Thymus (tissue), 11 donors: Measurements from ENCODE around the gene SETX. TPM values are rescaled to one million over a fixed set of nuclear protein-coding genes. Genes with fewer than 3 reads are reported as not detected.

ENCODE experiments used
- DNase-seq, 9 donors: peaks; one replicate each; pipeline ENCODE4 v3.0.0-alpha.2; 2013; ENCODE audit warnings: low spot score in 9 of 9, low read depth in 6 of 9, missing footprints in 1 of 9
- H3K27ac ChIP-seq, 2 donors: one replicate each; pipeline ENCODE4 v1.5.1; 2013; ENCODE audit warnings: control low read depth in 1 of 2, low read depth in 1 of 2, low read length in 1 of 2, mild to moderate bottlenecking in 1 of 2, moderate library complexity in 1 of 2
- H3K27me3 ChIP-seq, 2 donors: one replicate each; pipeline ENCODE4 v1.5.1; 2013; ENCODE audit warnings: low read length in 1 of 2; ENCODE audit not compliant: control insufficient read depth in 2 of 2, insufficient read depth in 1 of 2
- H3K36me3 ChIP-seq, 2 donors: one replicate each; pipeline ENCODE4 v1.5.1; 2013; ENCODE audit warnings: low read length in 1 of 2, mild to moderate bottlenecking in 1 of 2, moderate library complexity in 1 of 2; ENCODE audit not compliant: control insufficient read depth in 2 of 2, insufficient read depth in 2 of 2
- H3K4me1 ChIP-seq, 2 donors: one replicate each; pipeline ENCODE4 v1.5.1; 2013; ENCODE audit warnings: low read length in 2 of 2; ENCODE audit not compliant: control insufficient read depth in 2 of 2, insufficient read depth in 2 of 2
- H3K4me3 ChIP-seq, 2 donors: one replicate each; pipeline ENCODE4 v1.5.1; 2013; ENCODE audit warnings: low read length in 2 of 2, control low read depth in 1 of 2, mild to moderate bottlenecking in 1 of 2
- H3K9me3 ChIP-seq, 2 donors: one replicate each; pipeline ENCODE4 v1.5.1; 2013; ENCODE audit warnings: low read length in 1 of 2, mild to moderate bottlenecking in 1 of 2; ENCODE audit not compliant: control insufficient read depth in 2 of 2, insufficient read depth in 1 of 2
- WGBS: extraction: QIAGEN DNeasy Blood & Tissue Kit; methylation state at CpG from one replicate; pipeline ENCODE4 v1.1.7; 2013; 5-methylcytosine and 5-hydroxymethylcytosine counted together
- polyA plus RNA-seq: library from polyadenylated mRNA; stranded (reverse); fragments of 200-250 nt; gene quantifications from one replicate; pipeline ENCODE4 v1.2.3, GENCODE V29; 2013
- total RNA-seq: library from RNA; stranded (reverse); fragments of 120-200 nt; gene quantifications from one replicate; pipeline ENCODE4 v1.2.4, GENCODE V29; 2013
- donor health status: healthy.

The SETX gene
- total and polyA plus RNA-seq, 2 donors: 43.1 to 50.7 TPM

GRCh38 chr9:132311978-132312377 is 42.8 kb downstream of the SETX start:
- H3K4me3 ChIP-seq: no peak overlapping the region
- H3K27me3 ChIP-seq: no peaks in the 10 kb centered on the region
- H3K27ac ChIP-seq: no peak overlapping the region
- no peaks in the 10 kb centered on the region for H3K9me3 ChIP-seq
- peaks cover 22 to 67% of the 10 kb centered on the region in 2 donors for H3K36me3 ChIP-seq
- H3K4me1 ChIP-seq: no peaks in the 10 kb centered on the region
- 97% methylated on average over 4 of the region's 4 CpGs for WGBS
- no peak for DNase-seq

- Histone ChIP-seq H3K27ac (no peak overlapping the region), H3K9me3 (no peaks in the 10 kb centered on the region), H3K27me3 (no peaks in the 10 kb centered on the region), H3K4me1 (no peaks in the 10 kb centered on the region), H3K36me3 (peaks cover 32 to 71% of the 10 kb centered on the region in 2 donors), H3K4me3 (no peak overlapping the region)
- WGBS: 98% methylated on average over 5 of the region's 5 CpGs
- no peak for DNase-seq
Measured at GRCh38 chr9:132309056-132309455, 45.7 kb downstream of the SETX start.

- H3K36me3 ChIP-seq: peaks cover 47 to 69% of the 10 kb centered on the region in 2 donors
- 99% methylated on average over 6 of the region's 6 CpGs for WGBS
- H3K27ac ChIP-seq: no peak overlapping the region
- no peak overlapping the region for H3K4me3 ChIP-seq
- DNase-seq: no peak
- no peaks in the 10 kb centered on the region for H3K4me1 ChIP-seq
- H3K9me3 ChIP-seq: no peaks in the 10 kb centered on the region
- no peaks in the 10 kb centered on the region for H3K27me3 ChIP-seq
Measured at GRCh38 chr9:132301521-132301920, 53.3 kb downstream of the SETX start.

- H3K4me1 ChIP-seq: no peaks in the 10 kb centered on the region
- H3K4me3 ChIP-seq: no peak overlapping the region
- H3K27ac ChIP-seq: no peak overlapping the region
- H3K27me3 ChIP-seq: no peaks in the 10 kb centered on the region
- no peaks in the 10 kb centered on the region for H3K9me3 ChIP-seq
- peaks cover 60 to 80% of the 10 kb centered on the region in 2 donors for H3K36me3 ChIP-seq
- DNase-seq: no peak
Measured at GRCh38 chr9:132299221-132299620, 55.6 kb downstream of the SETX start.

GRCh38 chr9:132295181-132295580 is 59.6 kb downstream of the SETX start:
- H3K4me1 ChIP-seq: no peaks in the 10 kb centered on the region
- H3K4me3 ChIP-seq: no peak overlapping the region
- no peak overlapping the region for H3K27ac ChIP-seq
- no peak for DNase-seq
- H3K36me3 ChIP-seq: peaks cover 51 to 76% of the 10 kb centered on the region in 2 donors
- no peaks in the 10 kb centered on the region for H3K27me3 ChIP-seq
- no peaks in the 10 kb centered on the region for H3K9me3 ChIP-seq
- WGBS: over 99% methylated on average over 2 of the region's 2 CpGs

- no peak overlapping the region for H3K27ac ChIP-seq
- no peaks in the 10 kb centered on the region for H3K9me3 ChIP-seq
- no peak for DNase-seq
- 89% methylated on average over 13 of the region's 13 CpGs for WGBS
- H3K4me3 ChIP-seq: no peak overlapping the region
- H3K27me3 ChIP-seq: no peaks in the 10 kb centered on the region
- peaks cover 33 to 65% of the 10 kb centered on the region in 2 donors for H3K36me3 ChIP-seq
- no peaks in the 10 kb centered on the region for H3K4me1 ChIP-seq
Measured at GRCh38 chr9:132293145-132293721, 61.6 kb downstream of the SETX start.

- Histone ChIP-seq H3K27ac (no peak overlapping the region), H3K27me3 (no peaks in the 10 kb centered on the region), H3K36me3 (peaks cover 40 to 55% of the 10 kb centered on the region in 2 donors), H3K4me1 (no peaks in the 10 kb centered on the region), H3K9me3 (no peaks in the 10 kb centered on the region), H3K4me3 (no peak overlapping the region)
- 95% methylated on average over 2 of the region's 2 CpGs for WGBS
- DNase-seq: no peak
Measured at GRCh38 chr9:132288966-132289365, 65.8 kb downstream of the SETX start.

GRCh38 chr9:132288361-132288760 is 66.4 kb downstream of the SETX start:
- no peak overlapping the region for H3K4me3 ChIP-seq
- DNase-seq: no peak
- no peak overlapping the region for H3K27ac ChIP-seq
- peaks cover 43 to 59% of the 10 kb centered on the region in 2 donors for H3K36me3 ChIP-seq
- H3K9me3 ChIP-seq: no peaks in the 10 kb centered on the region
- no peaks in the 10 kb centered on the region for H3K27me3 ChIP-seq
- 63% methylated on average over 1 of the region's 1 CpG for WGBS
- H3K4me1 ChIP-seq: no peaks in the 10 kb centered on the region

GRCh38 chr9:132287256-132287760 is 67.5 kb downstream of the SETX start:
- Histone ChIP-seq H3K4me1 (no peaks in the 10 kb centered on the region), H3K4me3 (no peak overlapping the region), H3K27ac (no peak overlapping the region), H3K27me3 (no peaks in the 10 kb centered on the region), H3K36me3 (peaks cover 50 to 68% of the 10 kb centered on the region in 2 donors), H3K9me3 (no peaks in the 10 kb centered on the region)
- no peak for DNase-seq
- 98% methylated on average over 3 of the region's 3 CpGs for WGBS
